ENCODE measurements around the gene ELK3.
A peak's percentile ranks its signal among the peaks of the same experiment; 100 is the strongest.
"Not testable (repeated sequence)": the region's sequence is repeated elsewhere in the genome, so short reads cannot be mapped to it uniquely, and the experiment has no call there.

ELK3 gene

DNA sequence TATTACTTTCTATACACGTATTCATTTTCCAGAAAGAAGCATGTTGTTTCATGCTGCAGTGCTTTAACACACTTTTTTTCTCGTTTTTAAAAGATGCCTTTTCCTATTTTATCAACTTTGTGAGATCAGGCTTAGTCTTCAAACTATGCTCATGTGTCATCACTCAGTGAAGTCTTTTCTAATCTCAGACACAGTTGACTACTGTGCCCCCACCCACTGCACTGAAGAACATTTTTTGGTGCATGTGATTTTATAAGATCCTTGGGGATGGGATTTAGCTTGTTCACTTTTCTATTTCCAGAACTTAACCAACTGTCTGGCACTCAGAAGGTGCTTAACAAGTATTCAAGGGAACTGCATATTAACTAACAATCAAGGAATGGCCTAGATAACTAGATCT is 120.5 kb downstream of the ELK3 start:
- ChIA-PET POLR2A (interaction anchor here (1.6 kb wide), 1 partner anchor 86 kb away, joined by 5 read pairs; the partner anchor contains the start of gene CDK17), CTCF (no interaction called here)
- Histone ChIP-seq H3K4me3 (ENCODE audit: low read depth, low read length) (no peak overlapping the region), H3K4me1 (ENCODE audit: control insufficient read depth, insufficient read depth, low read length) (0 out of 2 replicates have a peak, but pooled peaks cover 5% of the 10 kb centered on the region), H3K36me3 (ENCODE audit: control insufficient read depth in 2 of 2, insufficient read depth in 1 of 2, low read length in 2 of 2) (peaks cover 2 to 12% of the 10 kb centered on the region in 2 experiments), H3K9me3 (ENCODE audit: control insufficient read depth, insufficient read depth, low read depth, low read length) (no peaks in the 10 kb centered on the region), H3K27ac (ENCODE audit: extremely low read depth, low read depth, low read length) (no peak overlapping the region)
- TF ChIP-seq ZNF292 (tag by site-specific recombination; IDR thresholded peaks at IDR 0.05; ENCODE audit: borderline replicate concordance, low read depth) (no peak), ZNF155 (tag by site-specific recombination; IDR thresholded peaks at IDR 0.05) (no peak)

DNA sequence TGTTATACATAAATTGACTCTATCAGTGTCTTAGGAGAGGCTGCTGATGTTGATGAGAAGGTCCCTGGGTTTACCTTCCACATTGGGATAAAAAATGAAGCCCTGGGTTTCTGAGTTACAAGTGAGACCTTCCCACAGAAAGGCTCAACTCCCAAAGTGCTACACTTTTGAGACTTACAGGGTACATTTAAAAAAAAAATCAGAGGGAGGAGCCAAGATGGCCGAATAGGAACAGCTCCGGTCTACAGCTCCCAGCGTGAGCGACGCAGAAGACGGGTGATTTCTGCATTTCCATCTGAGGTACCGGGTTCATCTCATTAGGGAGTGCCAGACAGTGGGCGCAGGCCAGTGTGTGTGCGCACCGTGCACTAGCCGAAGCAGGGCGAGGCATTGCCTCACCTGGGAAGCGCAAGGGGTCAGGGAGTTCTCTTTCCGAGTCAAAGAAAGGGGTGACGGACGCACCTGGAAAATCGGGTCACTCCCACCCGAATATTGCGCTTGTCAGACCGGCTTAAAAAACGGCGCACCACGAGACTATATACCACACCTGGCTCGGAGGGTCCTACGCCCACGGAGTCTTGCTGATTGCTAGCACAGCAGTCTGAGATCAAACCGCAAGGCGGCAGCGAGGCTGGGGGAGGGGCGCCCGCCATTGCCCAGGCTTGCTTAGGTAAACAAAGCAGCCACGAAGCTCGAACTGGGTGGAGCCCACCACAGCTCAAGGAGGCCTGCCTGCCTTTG is 121.7 kb downstream of the ELK3 start:
- POLR2A ChIA-PET, result interaction anchor here (0.7 to 1.6 kb wide), 3 partner anchors 8 to 84 kb away, joined by 3 to 5 read pairs (median 4); partner anchors contain the start of gene CDK17
- peak overlapping the region; percentile 42 for H3K4me3 ChIP-seq (ENCODE audit: low read depth, low read length)
- TF ChIP-seq ZBTB20 (tag by site-specific recombination; IDR thresholded peaks at IDR 0.05) (peak; percentile 71), WT1 (tag by site-specific recombination; IDR thresholded peaks at IDR 0.05) (peak; percentile 39; the same call in 1 of the 2 replicates), ZNF501 (tag by site-specific recombination; IDR thresholded peaks at IDR 0.05) (peak; percentile 82; the same call in 1 of the 2 replicates), ZNF335 (tag by site-specific recombination; conservative IDR thresholded peaks at IDR 0.05) (peak; percentile 88), ZBTB8A (tag by site-specific recombination; IDR thresholded peaks at IDR 0.05) (peak; percentile 64), KLF1 (tag by site-specific recombination; IDR thresholded peaks at IDR 0.05) (peak; percentile 54), KLF16 (tag by site-specific recombination; IDR thresholded peaks at IDR 0.05) (peak; percentile 30; the same call in 1 of the 2 replicates), EGR2 (tag by site-specific recombination; IDR thresholded peaks at IDR 0.05; ENCODE audit: low read depth) (peak; percentile 74), ZNF561 (tag by site-specific recombination; IDR thresholded peaks at IDR 0.05; ENCODE audit: borderline replicate concordance) (0 out of 2 replicates have a peak, but pooled peaks have one; percentile 21), ZEB2 (tag by site-specific recombination; IDR thresholded peaks at IDR 0.05) (peak; percentile 77), KLF9 (tag by site-specific recombination; IDR thresholded peaks at IDR 0.05; ENCODE audit: low read depth) (0 out of 2 replicates have a peak, but pooled peaks have one; percentile 29), ZNF629 (tag by site-specific recombination; IDR thresholded peaks at IDR 0.05) (peak; percentile 17; the same call in 1 of the 2 replicates), ZFP69B (tag by site-specific recombination; IDR thresholded peaks at IDR 0.05) (0 out of 2 replicates have a peak, but pooled peaks have one; percentile 27), ZNF211 (tag by site-specific recombination; IDR thresholded peaks at IDR 0.05; ENCODE audit: low read depth) (0 out of 2 replicates have a peak, but pooled peaks have one; percentile 40), SP7 (tag by site-specific recombination; IDR thresholded peaks at IDR 0.05) (peak; percentile 69), ZNF596 (tag by site-specific recombination; IDR thresholded peaks at IDR 0.05) (0 out of 2 replicates have a peak, but pooled peaks have one; percentile 17), GLIS2 (tag by site-specific recombination; IDR thresholded peaks at IDR 0.05) (peak; percentile 36; the same call in 1 of the 2 replicates), ZNF133 (tag by site-specific recombination; IDR thresholded peaks at IDR 0.05) (0 out of 2 replicates have a peak, but pooled peaks have one; percentile 13), ZXDB (tag by site-specific recombination; IDR thresholded peaks at IDR 0.05) (peak; percentile 74), ZFHX2 (tag by site-specific recombination; conservative IDR thresholded peaks at IDR 0.05) (peak; percentile 65), ZBTB48 (tag by site-specific recombination; IDR thresholded peaks at IDR 0.05) (peak; percentile 87)
- TF ChIP-seq, protein P1, sequence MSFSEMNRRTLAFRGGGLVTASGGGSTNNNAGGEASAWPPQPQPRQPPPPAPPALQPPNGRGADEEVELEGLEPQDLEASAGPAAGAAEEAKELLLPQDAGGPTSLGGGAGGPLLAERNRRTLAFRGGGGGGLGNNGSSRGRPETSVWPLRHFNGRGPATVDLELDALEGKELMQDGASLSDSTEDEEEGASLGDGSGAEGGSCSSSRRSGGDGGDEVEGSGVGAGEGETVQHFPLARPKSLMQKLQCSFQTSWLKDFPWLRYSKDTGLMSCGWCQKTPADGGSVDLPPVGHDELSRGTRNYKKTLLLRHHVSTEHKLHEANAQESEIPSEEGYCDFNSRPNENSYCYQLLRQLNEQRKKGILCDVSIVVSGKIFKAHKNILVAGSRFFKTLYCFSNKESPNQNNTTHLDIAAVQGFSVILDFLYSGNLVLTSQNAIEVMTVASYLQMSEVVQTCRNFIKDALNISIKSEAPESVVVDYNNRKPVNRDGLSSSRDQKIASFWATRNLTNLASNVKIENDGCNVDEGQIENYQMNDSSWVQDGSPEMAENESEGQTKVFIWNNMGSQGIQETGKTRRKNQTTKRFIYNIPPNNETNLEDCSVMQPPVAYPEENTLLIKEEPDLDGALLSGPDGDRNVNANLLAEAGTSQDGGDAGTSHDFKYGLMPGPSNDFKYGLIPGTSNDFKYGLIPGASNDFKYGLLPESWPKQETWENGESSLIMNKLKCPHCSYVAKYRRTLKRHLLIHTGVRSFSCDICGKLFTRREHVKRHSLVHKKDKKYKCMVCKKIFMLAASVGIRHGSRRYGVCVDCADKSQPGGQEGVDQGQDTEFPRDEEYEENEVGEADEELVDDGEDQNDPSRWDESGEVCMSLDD (tag by site-specific recombination; IDR thresholded peaks at IDR 0.05), result peak; percentile 72; the same call in 1 of the 2 replicates
- TF ChIP-seq, protein P2, sequence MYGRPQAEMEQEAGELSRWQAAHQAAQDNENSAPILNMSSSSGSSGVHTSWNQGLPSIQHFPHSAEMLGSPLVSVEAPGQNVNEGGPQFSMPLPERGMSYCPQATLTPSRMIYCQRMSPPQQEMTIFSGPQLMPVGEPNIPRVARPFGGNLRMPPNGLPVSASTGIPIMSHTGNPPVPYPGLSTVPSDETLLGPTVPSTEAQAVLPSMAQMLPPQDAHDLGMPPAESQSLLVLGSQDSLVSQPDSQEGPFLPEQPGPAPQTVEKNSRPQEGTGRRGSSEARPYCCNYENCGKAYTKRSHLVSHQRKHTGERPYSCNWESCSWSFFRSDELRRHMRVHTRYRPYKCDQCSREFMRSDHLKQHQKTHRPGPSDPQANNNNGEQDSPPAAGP (tag by site-specific recombination; IDR thresholded peaks at IDR 0.05), result peak; percentile 47; the same call in 1 of the 2 replicates
- TF ChIP-seq, protein P3, sequence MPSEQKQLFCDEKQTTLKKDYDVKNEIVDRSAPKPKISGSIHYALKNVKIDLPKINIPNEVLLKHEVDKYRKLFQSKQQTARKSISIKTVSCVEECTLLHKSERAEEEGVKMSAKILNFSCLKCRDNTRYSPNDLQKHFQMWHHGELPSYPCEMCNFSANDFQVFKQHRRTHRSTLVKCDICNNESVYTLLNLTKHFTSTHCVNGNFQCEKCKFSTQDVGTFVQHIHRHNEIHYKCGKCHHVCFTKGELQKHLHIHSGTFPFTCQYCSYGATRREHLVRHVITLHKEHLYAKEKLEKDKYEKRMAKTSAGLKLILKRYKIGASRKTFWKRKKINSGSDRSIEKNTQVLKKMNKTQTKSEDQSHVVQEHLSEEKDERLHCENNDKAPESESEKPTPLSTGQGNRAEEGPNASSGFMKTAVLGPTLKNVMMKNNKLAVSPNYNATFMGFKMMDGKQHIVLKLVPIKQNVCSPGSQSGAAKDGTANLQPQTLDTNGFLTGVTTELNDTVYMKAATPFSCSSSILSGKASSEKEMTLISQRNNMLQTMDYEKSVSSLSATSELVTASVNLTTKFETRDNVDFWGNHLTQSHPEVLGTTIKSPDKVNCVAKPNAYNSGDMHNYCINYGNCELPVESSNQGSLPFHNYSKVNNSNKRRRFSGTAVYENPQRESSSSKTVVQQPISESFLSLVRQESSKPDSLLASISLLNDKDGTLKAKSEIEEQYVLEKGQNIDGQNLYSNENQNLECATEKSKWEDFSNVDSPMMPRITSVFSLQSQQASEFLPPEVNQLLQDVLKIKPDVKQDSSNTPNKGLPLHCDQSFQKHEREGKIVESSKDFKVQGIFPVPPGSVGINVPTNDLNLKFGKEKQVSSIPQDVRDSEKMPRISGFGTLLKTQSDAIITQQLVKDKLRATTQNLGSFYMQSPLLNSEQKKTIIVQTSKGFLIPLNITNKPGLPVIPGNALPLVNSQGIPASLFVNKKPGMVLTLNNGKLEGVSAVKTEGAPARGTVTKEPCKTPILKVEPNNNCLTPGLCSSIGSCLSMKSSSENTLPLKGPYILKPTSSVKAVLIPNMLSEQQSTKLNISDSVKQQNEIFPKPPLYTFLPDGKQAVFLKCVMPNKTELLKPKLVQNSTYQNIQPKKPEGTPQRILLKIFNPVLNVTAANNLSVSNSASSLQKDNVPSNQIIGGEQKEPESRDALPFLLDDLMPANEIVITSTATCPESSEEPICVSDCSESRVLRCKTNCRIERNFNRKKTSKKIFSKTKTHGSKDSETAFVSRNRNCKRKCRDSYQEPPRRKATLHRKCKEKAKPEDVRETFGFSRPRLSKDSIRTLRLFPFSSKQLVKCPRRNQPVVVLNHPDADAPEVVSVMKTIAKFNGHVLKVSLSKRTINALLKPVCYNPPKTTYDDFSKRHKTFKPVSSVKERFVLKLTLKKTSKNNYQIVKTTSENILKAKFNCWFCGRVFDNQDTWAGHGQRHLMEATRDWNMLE (tag by site-specific recombination; conservative IDR thresholded peaks at IDR 0.05; ENCODE audit: low read depth), result peak; percentile 34; the same call in 1 of the 2 replicates

More for the DNA sequence above, 121.7 kb downstream of the ELK3 start:
- CTCF ChIA-PET, result interaction anchor here (0.6 to 0.7 kb wide), 2 partner anchors 20 to 1521 kb away, joined by 3 read pairs; no protein-coding TSS in a partner anchor
- not testable (repeated sequence) for H3K36me3 ChIP-seq (ENCODE audit: control insufficient read depth in 2 of 2, insufficient read depth in 1 of 2, low read length in 2 of 2); H3K4me1 ChIP-seq (ENCODE audit: control insufficient read depth, insufficient read depth, low read length); H3K9me3 ChIP-seq (ENCODE audit: control insufficient read depth, insufficient read depth, low read depth, low read length)
- peak overlapping the region; percentile 76 for H3K27ac ChIP-seq (ENCODE audit: extremely low read depth, low read depth, low read length)

Measured in HEK293 (cell line).